GM18499 (cell line): ENCODE data around the gene MPDZ.

Experiments
- ATAC-seq: cut with Tn5 transposase; IDR thresholded peaks from one replicate; pipeline ENCODE4 v1.9.1; 2021; ENCODE audit warnings: moderate number of reproducible peaks; ENCODE audit not compliant: insufficient read depth, unreplicated experiment

MPDZ gene, protein sequence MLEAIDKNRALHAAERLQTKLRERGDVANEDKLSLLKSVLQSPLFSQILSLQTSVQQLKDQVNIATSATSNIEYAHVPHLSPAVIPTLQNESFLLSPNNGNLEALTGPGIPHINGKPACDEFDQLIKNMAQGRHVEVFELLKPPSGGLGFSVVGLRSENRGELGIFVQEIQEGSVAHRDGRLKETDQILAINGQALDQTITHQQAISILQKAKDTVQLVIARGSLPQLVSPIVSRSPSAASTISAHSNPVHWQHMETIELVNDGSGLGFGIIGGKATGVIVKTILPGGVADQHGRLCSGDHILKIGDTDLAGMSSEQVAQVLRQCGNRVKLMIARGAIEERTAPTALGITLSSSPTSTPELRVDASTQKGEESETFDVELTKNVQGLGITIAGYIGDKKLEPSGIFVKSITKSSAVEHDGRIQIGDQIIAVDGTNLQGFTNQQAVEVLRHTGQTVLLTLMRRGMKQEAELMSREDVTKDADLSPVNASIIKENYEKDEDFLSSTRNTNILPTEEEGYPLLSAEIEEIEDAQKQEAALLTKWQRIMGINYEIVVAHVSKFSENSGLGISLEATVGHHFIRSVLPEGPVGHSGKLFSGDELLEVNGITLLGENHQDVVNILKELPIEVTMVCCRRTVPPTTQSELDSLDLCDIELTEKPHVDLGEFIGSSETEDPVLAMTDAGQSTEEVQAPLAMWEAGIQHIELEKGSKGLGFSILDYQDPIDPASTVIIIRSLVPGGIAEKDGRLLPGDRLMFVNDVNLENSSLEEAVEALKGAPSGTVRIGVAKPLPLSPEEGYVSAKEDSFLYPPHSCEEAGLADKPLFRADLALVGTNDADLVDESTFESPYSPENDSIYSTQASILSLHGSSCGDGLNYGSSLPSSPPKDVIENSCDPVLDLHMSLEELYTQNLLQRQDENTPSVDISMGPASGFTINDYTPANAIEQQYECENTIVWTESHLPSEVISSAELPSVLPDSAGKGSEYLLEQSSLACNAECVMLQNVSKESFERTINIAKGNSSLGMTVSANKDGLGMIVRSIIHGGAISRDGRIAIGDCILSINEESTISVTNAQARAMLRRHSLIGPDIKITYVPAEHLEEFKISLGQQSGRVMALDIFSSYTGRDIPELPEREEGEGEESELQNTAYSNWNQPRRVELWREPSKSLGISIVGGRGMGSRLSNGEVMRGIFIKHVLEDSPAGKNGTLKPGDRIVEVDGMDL (N-terminal part only)

DNA sequence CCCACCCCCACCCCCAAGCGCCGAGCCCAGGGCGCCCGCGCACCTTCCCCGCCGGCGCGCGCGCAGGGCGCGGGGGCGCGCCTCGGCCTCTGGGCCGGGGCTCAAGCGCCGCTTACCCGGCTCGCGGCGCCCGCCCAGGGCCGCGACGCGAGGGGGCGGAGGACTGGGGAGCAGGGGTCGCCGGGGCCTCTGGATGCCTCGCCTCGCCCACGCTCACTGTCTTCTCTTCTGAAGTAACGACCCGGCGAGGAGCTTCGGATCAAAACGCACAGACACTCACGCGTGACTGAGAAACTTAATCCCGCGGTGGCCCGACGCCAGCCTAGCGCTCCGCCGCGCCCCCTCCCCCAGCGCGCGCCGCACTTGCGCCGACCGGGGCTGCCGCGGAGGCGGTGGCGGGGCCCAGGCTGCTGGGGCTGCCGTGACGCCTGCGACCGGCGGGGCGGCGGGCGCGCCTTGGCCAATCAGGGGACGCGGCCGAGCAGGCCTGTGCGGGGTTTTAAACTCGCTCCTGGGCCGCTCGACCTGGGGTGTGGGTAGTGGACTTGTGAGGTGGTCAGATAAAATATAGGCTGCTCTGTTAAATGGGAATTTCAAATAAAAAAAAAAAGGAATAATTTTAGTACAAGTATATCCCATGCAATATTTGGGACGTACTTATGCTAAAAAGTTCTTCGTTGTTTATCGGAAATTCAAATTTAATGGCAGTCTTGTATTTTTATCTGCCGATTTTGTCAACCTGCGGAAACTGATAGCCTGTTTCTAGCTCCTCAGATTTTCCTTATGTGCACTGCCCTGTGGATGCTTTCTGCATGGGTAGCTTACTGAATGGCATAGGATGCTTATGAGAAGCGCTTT lies at the start of gene MPDZ:
Gene MPDZ, minus strand, starts transcription at position 409 of the 858 bp plus-strand sequence. CDS start 29,377 bp downstream, outside the sequence.
- ATAC-seq: no peak

DNA sequence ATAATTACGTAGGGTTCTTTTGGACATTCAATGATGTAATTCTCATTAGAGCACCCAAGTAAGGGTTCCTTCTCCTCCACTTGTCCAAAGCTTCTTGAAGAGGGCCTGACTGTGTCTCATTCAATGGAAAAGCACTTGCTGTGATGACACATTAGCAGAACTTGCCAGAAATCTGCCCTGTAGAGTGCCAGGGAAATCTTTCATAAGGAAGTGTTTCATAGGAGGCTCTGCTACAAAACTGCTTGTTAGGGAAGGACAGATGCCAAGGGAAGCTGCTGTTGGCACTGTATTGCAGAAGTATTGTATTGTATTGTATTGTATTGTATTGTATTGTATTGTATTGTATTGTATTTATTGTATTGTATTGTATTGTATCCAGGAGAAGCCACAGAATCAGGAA lies 45.5 kb upstream of the MPDZ start:
- ATAC-seq: no peak

DNA sequence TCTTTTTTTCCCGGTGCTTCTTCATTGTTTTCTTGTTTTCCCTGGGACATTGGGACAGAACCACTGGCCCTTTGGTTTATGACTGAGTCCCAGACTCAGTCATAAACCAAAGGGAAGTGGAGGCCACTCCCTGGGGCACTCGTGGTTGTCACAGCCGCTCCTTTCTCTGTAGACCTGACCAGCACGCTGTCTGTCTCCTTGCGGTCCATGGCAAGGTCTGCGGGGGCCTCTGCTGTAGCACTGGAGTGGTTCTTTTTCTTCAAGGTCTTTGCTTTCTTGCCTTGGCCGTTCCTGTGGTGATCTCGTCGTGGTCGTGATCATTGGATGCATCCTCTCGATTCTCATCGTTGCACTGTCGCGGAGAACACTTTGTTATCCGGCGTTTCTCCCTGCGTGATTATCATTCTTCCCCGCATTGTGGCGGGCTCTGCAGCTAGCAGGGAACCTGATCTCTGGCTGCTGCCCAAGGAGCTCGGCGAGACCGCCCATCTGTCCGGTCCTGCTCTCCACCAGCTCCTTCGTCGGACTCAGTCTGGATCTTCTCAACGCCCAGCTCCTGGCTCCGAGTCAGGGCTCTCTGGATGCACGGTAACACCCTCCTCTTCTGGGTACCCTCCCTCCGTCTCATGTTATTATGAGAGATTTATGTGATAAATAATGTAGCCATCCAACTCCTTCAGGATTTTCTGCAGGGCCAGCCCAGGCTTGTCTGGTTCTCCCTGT lies 43.5 kb upstream of the MPDZ start:
- ATAC-seq: no peak

DNA sequence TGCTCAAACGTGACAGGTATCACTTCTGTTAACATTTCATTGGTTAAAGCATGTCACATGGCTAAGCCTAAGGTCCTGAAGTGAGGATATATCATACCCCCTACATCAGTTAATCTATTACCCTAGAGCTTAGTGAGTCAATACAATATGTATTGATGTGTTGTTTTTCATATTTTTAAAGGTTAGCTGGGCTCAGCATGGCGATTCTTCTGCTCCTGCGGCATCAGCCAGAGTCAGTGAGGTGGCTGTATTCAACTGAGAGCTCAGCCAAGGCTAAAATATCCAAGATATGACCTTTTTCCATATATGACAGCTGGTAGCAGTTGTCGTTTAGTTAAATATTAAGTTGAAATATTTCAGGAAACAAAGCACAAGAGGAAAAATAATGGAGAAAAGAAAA lies 38.5 kb upstream of the MPDZ start:
- no peak for ATAC-seq

DNA sequence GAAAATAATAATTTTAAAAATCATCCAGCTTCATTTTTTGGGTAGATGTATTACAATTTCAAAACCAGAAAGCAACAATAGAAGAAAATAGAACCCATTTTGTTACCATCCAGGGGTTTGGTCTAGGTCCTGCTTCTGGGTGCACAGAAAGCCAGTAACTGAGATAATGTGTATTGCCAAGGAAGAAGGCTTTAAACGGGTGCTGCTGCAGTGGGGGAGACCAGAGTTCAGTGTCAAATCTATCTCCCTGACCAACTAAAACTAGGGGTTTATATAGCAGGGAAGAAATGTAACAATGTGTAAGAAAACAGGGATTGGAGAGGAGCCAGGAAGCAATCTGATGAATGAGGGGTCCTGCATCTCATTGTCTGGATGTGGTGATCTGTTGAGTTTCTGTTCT lies 17.5 kb upstream of the MPDZ start:
- no peak for ATAC-seq

DNA sequence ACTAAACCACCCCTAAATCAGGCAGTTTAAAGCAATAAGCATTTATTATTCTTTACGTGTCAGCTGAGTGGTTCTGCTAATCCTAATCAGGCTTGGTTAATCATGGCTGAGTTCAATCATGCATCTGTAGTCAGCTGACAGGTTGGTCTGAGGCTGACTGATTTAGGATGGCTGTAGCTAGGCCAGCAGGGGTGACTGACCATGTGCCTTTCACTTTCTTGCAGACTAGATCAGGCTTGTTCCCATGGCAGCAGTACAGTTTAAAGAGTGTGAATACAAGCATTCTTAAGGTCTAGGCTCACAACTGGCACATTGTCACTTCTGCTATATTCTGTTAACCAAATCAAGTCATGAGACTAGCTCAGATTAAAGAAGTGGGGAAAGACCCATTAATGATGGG lies 16.1 kb upstream of the MPDZ start:
- no peak for ATAC-seq

DNA sequence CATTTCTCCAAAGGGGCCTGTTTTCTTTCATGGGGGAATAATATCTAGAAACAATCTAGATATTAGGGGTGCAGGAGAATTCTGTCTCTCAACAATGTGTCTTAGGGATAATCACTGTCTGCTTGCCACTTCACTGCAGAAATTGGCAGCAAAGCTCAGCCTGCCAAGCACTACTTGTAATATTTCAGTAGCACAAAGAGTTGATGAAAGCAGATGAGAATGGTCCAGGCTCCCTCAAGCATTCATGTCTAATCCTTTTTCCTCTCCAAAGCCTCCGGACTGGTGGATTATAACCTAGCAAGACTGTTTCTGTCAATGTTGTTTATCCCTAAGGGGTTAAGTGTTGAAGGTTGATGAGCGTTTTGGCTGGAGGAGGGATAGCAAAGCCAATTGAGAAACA lies 13.3 kb upstream of the MPDZ start:
- ATAC-seq: no peak

DNA sequence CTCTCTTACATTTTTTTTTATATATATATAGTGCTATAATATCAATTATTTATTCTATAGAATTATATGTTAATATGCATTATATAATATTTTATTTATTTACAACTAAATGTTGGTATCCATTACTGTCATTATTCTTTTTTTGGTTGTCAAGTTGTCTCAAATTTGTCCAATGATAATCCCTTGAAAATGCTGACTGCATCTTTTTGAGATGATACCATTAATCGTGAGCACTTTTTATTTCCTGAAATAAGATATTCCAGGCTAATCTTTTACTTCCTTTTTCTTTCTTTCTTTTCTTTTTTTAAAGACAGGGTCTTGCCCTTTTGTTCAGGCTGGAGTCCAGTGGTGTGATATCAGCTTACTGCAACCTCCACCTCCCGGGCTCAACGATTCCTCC lies 12.7 kb upstream of the MPDZ start:
- ATAC-seq: no peak

DNA sequence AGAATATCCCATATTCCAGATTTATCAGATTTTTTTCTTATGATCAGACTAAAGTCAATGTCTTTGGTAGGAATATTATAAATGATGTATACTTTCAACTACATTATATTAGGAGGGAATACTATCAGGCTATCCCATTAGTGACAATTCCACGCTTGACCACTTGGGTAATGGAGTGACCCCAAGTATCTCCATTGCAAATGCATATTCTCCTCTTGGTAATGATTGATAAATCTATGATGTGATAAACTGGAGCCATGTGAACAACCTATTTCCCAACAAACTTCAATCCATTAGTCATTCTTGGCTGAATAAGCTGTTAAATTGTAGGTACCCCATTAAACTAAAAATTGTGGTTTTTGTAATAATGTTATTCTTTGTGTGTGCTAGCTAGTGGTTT lies 12.2 kb upstream of the MPDZ start:
- no peak for ATAC-seq

DNA sequence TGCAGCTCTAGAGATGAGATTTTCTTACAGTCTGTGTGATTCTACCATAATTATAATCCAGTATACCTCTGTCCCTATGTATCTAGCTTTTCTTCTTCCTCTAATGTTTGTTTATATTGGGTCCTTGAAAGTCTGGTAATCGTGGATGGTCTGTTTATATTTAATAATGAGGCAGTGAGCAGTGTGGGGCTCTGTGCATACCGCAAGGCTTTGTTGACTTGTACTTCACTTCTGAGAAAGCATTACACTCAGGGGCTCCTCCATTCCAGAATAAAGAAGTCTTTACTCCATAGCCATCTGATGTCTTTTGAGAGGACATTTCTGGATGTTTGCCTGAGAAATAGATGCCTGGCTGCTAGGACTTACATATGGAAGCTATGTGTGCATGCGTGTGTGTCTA lies 4.5 kb upstream of the MPDZ start:
- no peak for ATAC-seq

DNA sequence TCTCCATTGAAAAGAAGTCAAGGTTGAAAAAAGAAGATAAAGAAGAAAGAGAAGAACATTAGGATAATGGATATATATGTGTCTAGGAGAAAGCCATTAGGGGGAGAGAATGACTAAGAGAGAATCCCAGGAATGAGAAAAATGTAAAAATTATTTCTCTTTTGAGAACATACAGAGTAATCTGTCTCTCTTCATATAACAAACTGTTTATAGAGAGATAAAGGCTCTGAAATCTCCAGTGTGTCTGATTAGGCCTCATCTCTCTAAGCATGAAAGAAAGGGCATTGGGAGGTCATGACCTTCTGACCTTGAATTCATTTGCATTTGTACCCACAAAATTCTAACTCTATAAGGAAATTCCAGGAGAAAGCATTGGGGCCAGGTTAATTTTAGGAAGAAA lies 3.5 kb upstream of the MPDZ start:
- no peak for ATAC-seq

DNA sequence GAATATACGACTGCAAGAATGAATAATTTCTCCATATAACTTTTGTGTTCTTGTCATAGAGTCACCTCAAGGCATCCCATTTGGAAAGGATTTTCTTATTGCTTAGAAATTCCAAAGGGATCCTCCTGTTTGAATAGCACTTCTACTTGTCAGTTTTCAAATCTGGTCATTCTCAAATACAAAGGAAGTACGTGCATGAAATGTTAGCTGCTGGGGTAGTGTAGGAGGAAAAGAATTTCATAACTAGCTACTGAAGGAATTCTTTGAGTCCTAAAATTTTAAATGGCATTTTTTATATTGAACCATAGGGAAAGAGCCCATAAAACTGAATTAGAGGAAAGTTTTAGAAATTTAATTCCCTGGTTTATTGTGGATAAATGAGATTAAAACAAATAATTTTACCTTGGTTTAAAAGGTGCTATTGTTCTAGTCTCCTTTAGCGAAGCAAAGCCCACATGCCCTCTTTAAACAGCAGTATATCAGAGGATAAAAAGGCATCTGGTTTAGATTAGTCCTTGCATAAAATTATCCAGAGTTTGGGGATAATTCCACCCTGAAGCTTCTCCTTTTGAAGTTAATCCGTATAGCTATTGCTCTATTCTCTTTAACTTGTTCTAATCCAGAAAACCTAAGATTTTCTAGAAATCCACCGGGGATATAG lies 2.0 kb upstream of the MPDZ start:
- no peak for ATAC-seq

DNA sequence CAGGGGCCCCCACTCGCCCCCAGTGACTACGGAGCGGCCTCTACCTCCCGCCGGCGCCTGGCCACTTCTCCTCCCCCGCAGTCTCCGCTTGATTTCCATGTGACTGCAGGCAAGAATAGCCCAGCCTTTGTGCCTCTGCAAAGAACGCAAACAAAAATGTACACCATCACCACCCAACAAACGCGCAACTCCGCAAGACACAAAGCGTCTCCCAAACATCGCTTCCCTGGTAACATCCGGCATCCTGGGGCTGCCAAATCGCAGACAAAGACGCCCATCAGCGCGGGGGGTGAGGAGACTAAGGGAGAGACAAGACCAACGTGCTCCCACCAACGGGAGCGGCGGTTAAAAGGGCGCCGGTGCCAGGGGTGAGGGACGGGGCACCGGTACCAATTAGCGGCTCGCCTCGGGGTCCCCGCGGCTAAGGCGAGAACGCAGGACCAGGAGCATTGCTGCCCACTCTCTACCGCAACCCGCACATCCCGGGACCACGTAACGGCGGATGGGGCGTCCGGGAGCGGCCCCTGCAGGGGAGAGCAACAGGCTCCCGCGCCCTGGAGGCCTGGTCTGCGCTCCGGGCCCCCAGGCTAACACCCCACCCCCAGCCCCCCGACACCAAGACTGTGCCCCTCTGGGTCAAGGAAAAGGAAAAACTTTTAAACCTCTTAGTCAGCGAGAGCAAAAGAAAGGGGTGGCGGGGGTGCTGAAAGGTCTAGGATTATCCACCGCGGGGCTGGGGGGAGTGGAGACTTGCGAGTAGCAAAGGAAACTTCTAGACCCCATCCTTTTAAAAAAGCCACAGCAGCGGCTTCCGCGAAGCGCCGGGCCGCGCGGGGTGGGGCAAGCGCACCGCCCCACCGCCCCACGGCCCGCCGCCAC lies 885 bp downstream of the MPDZ start:
- no peak for ATAC-seq

DNA sequence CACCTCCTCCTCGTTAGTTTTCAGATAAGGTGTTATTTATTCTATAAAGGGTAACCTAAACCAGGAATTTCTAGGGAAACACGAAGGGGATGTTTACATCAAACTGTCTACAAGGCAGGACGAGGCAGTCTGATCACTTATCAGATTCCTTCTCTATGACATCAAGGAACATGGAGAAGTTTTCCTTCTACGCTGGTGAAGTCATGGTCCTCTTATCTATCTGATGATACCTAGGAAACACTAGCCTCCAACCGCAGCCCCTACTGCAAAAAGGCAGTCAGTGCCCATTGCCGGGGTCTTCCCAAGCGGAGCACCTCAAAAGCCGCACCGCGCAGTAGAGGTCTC lies 1.5 kb downstream of the MPDZ start:
- no peak for ATAC-seq

DNA sequence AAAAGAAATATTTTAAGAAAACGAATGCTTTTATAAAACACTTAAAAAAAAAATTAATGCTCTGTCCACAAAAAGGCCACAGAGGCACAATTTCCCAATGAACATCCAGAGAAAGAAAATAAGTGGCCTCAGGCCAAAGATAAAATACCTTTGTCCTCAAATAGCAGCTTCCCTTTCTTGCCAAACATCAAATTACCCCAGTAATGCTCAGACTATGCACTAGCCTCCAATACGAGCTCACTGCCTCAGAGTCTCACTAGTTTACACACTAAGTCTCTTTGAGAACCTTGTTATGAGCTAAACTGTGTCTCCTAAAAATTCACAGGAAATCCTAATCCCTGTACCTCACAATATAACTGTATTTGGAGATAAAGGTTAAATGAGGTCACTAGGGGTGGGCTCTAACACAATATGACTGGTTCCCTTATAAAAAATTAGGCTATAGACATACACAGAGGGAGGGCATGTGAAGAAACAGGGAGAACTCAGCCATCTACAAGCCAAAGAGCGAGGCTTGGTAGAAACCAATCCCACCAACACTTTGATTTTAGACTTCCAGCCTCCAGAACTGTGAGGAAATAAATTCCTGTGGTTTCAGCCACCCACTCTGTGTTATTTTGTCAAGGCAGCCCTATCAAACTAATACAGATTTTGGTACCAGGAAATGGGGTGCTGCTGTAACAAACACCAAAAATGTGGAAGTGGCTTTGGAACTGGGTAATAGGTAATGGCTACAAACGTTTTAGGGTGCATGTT lies 4.4 kb downstream of the MPDZ start:
- ATAC-seq: no peak

DNA sequence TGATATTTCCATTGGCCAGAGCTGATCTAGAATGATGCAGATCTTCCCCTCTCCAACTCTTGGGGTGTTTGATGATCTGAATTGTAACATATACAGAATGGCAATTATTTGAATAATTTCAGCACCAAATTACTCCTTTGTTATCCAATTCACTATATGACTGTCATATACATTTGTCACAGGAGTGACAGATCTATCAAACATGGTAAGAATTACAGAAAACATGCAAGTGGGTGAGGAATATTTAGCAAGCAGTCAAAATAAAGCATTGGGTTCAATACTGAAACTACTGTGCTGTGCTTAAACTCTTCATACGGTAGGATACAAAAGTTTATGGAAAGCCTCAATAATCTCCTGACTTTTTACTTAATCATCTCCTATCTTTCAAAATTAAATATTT lies 8.8 kb downstream of the MPDZ start:
- no peak for ATAC-seq
